GM21526 (cell line): Measurements from ENCODE around the gene SLC7A11.
"Not testable (repeated sequence)": the region's sequence is repeated elsewhere in the genome, so short reads cannot be mapped to it uniquely, and the experiment has no call there.

ENCODE experiments used
- ATAC-seq: cut with Tn5 transposase; IDR thresholded peaks from one replicate; pipeline ENCODE4 v1.9.1; 2021; ENCODE audit warnings: moderate library complexity; ENCODE audit not compliant: unreplicated experiment, low FRiP score

Gene SLC7A11

GRCh38 chr4:138247643-138248042, 5.5 kb upstream of the SLC7A11 start:
- ATAC-seq, result no peak

- ATAC-seq, result no peak
Observed at GRCh38 chr4:138243369-138243768, 1.2 kb upstream of the SLC7A11 start.

GRCh38 chr4:138242834-138243156, 646 bp upstream of the SLC7A11 start:
- ATAC-seq, result no peak

- ATAC-seq, result peak; percentile 0
Observed at GRCh38 chr4:138241281-138242075, 671 bp downstream of the SLC7A11 start.

GRCh38 chr4:138239491-138239890, 2.7 kb downstream of the SLC7A11 start:
- no peak for ATAC-seq

GRCh38 chr4:138238521-138239292, 3.4 kb downstream of the SLC7A11 start:
- ATAC-seq, result no peak

DNA sequence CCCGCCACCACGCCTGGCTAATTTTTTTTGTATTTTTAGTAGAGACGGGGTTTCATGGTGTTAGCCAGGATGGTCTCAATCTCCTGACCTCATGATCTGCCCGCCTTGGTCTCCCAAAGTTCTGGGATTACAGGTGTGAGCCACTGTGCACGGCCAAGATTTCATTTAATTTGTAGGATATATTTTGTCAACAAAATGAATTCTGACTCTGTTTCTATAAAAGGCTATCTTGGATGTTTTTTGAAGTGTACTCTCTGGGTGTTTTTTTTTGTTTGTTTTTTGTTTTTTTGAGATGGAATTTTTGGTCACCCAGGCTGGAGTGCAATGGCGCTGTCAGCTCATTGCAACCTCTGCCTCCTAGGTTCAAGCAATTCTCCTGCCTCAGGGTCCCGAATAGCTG, 5.0 kb downstream of the SLC7A11 start:
- ATAC-seq, result not testable (repeated sequence)

GRCh38 chr4:138236037-138236436, 6.1 kb downstream of the SLC7A11 start:
- ATAC-seq, result no peak

GRCh38 chr4:138235419-138235952, 6.7 kb downstream of the SLC7A11 start:
- peak; percentile 45 for ATAC-seq

GRCh38 chr4:138234248-138234647, 7.9 kb downstream of the SLC7A11 start:
- ATAC-seq, result no peak

- no peak for ATAC-seq
Observed at GRCh38 chr4:138233313-138234034, 8.7 kb downstream of the SLC7A11 start.

GRCh38 chr4:138232364-138232763, 9.8 kb downstream of the SLC7A11 start:
- ATAC-seq, result no peak

GRCh38 chr4:138230048-138230447, 12.1 kb downstream of the SLC7A11 start:
- ATAC-seq, result no peak

DNA sequence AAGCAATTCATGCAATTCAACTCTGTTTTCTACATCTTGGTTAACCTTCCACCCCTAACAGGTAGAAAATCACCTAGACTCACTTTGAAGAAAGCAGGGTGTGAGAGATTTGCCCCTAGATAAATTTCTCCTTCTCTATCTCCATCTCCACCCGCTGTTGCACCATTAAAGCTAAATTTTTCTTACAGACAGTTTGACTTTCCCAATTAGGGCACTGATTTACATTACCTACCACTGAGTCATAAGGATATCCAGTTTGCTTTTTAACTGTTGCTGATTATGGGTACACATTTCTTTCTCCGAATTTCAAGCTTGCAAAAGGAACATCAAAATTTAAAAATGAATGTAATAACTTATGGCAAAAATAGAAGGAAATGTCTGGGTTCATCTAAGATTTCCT, 13.0 kb downstream of the SLC7A11 start:
- ATAC-seq, result no peak

GRCh38 chr4:138226351-138226750, 15.8 kb downstream of the SLC7A11 start:
- ATAC-seq, result no peak

- no peak for ATAC-seq
Observed at GRCh38 chr4:138225477-138225876, 16.7 kb downstream of the SLC7A11 start.

GRCh38 chr4:138224614-138225013, 17.5 kb downstream of the SLC7A11 start:
- no peak for ATAC-seq

- ATAC-seq, result peak; percentile 70
Observed at GRCh38 chr4:138223231-138223910, 18.8 kb downstream of the SLC7A11 start.

GRCh38 chr4:138222046-138222445, 20.1 kb downstream of the SLC7A11 start:
- no peak for ATAC-seq

DNA sequence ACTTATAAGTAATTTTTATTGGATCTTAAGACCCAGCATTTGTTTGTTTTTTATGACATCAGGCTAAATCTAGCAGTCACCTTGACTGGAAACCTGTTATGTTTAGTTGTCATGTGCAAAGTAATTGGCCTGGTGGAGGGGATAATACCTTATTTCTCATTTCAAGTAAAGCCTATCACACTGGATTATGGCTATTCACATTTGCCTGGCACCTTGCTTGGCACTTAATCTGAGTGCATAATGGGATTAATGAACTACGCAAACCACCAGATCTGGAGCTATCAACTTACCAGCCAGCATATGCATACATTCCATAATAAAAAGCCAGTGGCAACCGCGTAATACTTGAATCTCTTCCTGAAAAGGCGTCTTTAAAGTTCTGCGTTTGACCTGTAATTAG, 23.2 kb downstream of the SLC7A11 start:
- ATAC-seq, result no peak
